K562 (cell line): ENCODE results near the gene DUSP28. TPM values are rescaled to one million over a fixed set of nuclear protein-coding genes. Genes with fewer than 3 reads are reported as not detected.

ENCODE experiments used
- ARID4B ChIP-seq: sonication (generic); formaldehyde crosslinking; IDR thresholded peaks from 2 replicates; pipeline ENCODE4 v1.8.0; 2022; ENCODE audit warnings: mild to moderate bottlenecking, missing genetic modification reagents
- STAG1 ChIP-seq: sonication (generic); formaldehyde crosslinking; IDR thresholded peaks from 2 replicates; pipeline ENCODE4 v1.5.0; 2020; ENCODE audit warnings: missing genetic modification reagents, borderline replicate concordance
- THAP12 ChIP-seq: fragments of 250-450 bp; sonication (Bioruptor Pico); IDR thresholded peaks from 2 replicates; pipeline ENCODE4 v1.9.0; 2021; ENCODE audit warnings: mild to moderate bottlenecking, inconsistent platforms
- polyA plus RNA-seq, 8 experiments: library from polyadenylated mRNA; depleted of rRNA in 4 of 8; stranded (reverse) in 5 of 8; unstranded in 3 of 8; fragments of >200 nt; fragmentation: Nextera tagmentation in 2 of 8; fragmentation: Illumina TruSeq in 1 of 8; extraction: Ambion mirVana in 2 of 8; extraction: Trizol in 1 of 8; gene quantifications; 2 replicates each; pipeline versions ENCODE4 v1.2.1 to v1.2.3, GENCODE V29; 2011 to 2014; ENCODE audit warnings: inconsistent platforms in 1 of 8, missing spikeins in 1 of 8
- total RNA-seq, 7 experiments: library from RNA; depleted of rRNA in 6 of 7; stranded (reverse); fragments of >200 nt in 6 of 7; fragmentation: Illumina TruSeq in 2 of 7; extraction: Trizol in 2 of 7; gene quantifications; 2 replicates each; pipeline versions ENCODE4 v1.2.1 to v1.2.3, GENCODE V29; 2011 to 2021; ENCODE audit warnings: low replicate concordance in 1 of 7

DUSP28 gene
- total and polyA plus RNA-seq, 9 of the 15 experiments (the other 6 are each of a cell fraction or from before 2014, with no cell fraction given): 2.8 to 8.1 (median 4.2) TPM

GRCh38 chr2:240586919-240587800 is 27.0 kb downstream of the DUSP28 start (continued):
- TF ChIP-seq ARID4B (peak; percentile 2; the same call in 1 of the 2 replicates), STAG1 (CRISPR knock-in tag) (0 out of 2 replicates have a peak, but pooled peaks have one; percentile 14), THAP12 (CRISPR knock-in tag) (0 out of 2 replicates have a peak, but pooled peaks have one; percentile 25)
- TF ChIP-seq, all 486 proteins: peak for 5
